Activated B cell treated with CpG ODN at 0.5 μM for 24 hours (primary cell): ENCODE measurements around the gene SYT3. TPM values are rescaled to one million over a fixed set of nuclear protein-coding genes. Genes with fewer than 3 reads are reported as not detected.

ENCODE experiments used
- ATAC-seq: fragments of 200-7000 bp; cut with Tn5 transposase; one replicate; pipeline ENCODE4 v1.10.0; 2021; ENCODE audit warnings: low read depth, mild to moderate bottlenecking, moderate library complexity
- CTCF ChIA-PET: fragments of 350-600 bp; sonication (Branson Sonifier 250); formaldehyde crosslinking; loops from one replicate; lab custom pipeline; 2021; ENCODE audit warnings: antibody characterized with exemption; lab: Charles Lee
- POLR2A ChIA-PET: fragments of 350-600 bp; sonication (Branson Sonifier 250); formaldehyde crosslinking; loops from one replicate; lab custom pipeline; 2021; ENCODE audit warnings: antibody characterized with exemption; lab: Charles Lee
- DNase-seq: peaks from one replicate; pipeline ENCODE4 v3.0.0; 2022
- H3K27ac Mint-ChIP-seq: one replicate; pipeline ENCODE4 v1.8.0; 2020; ENCODE audit warnings: mixed read lengths
- H3K27me3 Mint-ChIP-seq: one replicate; pipeline ENCODE4 v1.8.0; 2021; ENCODE audit warnings: mixed read lengths
- H3K36me3 Mint-ChIP-seq: one replicate; pipeline ENCODE4 v1.8.0; 2021; ENCODE audit warnings: low read depth, mixed read lengths
- H3K4me1 Mint-ChIP-seq: one replicate; pipeline ENCODE4 v1.8.0; 2021; ENCODE audit warnings: mixed read lengths
- H3K4me3 Mint-ChIP-seq: one replicate; pipeline ENCODE4 v1.8.0; 2020; ENCODE audit warnings: mild to moderate bottlenecking, mixed read lengths
- H3K9me3 Mint-ChIP-seq: one replicate; pipeline ENCODE4 v1.8.0; 2020; ENCODE audit warnings: mixed read lengths
- CTCF ChIP-seq: fragments of 200-600 bp; IDR thresholded peaks from one replicate; pipeline ENCODE4 v1.8.0; 2022; ENCODE audit warnings: antibody characterized with exemption, mild to moderate bottlenecking
- intact Hi-C: fragments of 100-400 bp; cut with micrococcal nuclease; formaldehyde crosslinking; loops from one replicate; pipeline ENCODE4 v1.15.1; 2024
- total RNA-seq: library from RNA; stranded (reverse); gene quantifications from 2 replicates; pipeline ENCODE4 v1.2.3, GENCODE V29; 2022

SYT3 gene
- total RNA-seq, 1 donor from 2014 or later = 0.60 TPM

GRCh38 chr19:50646074-50646807, 6.6 kb upstream of the SYT3 start:
- Mint-ChIP-seq H3K4me1 (no peaks in the 10 kb centered on the region), H3K27ac (no peak overlapping the region), H3K4me3 (no peak overlapping the region), H3K27me3 (peaks cover 21% of the 10 kb centered on the region), H3K36me3 (no peaks in the 10 kb centered on the region), H3K9me3 (peaks cover 4% of the 10 kb centered on the region)
- ATAC-seq = no peak
- no peak for TF ChIP-seq CTCF
- ChIA-PET POLR2A (no interaction called here), CTCF (interaction anchor here (0.6 kb wide), 1 partner anchor 707 kb away, joined by 3 read pairs; no protein-coding TSS in a partner anchor)
- intact Hi-C loops = no loop called here
- DNase-seq = no peak

DNA sequence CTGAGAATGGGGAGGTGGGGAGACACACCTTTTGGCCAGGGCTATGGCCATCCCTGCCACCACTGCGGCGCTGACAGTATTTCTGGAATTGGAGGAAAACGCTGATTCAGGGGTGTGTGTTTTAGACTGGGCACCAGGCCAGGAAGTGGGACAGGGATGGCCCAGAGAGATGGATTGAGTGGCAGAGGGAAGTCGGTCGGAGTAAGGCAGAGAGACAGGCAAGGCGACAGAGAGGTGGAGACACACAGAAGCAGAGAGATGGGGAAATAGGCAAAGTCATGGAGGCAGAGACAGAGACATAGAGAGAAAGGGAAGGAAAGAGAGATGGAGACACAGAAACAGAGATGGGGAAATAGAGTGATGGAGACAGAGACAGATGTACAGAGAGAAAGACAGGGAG, 5.4 kb upstream of the SYT3 start:
- H3K36me3 Mint-ChIP-seq = no peaks in the 10 kb centered on the region
- intact Hi-C loops = no loop called here
- no peak for TF ChIP-seq CTCF
- no peak overlapping the region for H3K27ac Mint-ChIP-seq
- ChIA-PET POLR2A (no interaction called here), CTCF (no interaction called here)
- no peak overlapping the region for H3K4me3 Mint-ChIP-seq
- peaks cover 4% of the 10 kb centered on the region for H3K9me3 Mint-ChIP-seq
- ATAC-seq (no peak), DNase-seq (no peak)
- no peaks in the 10 kb centered on the region for H3K4me1 Mint-ChIP-seq
- peaks cover 26% of the 10 kb centered on the region for H3K27me3 Mint-ChIP-seq

- H3K9me3 Mint-ChIP-seq = peaks cover 4% of the 10 kb centered on the region
- ChIA-PET POLR2A (no interaction called here), CTCF (no interaction called here)
- DNase-seq (no peak), ATAC-seq (no peak)
- no peaks in the 10 kb centered on the region for H3K4me1 Mint-ChIP-seq
- no peak overlapping the region for H3K27ac Mint-ChIP-seq
- H3K36me3 Mint-ChIP-seq = no peaks in the 10 kb centered on the region
- peaks cover 23% of the 10 kb centered on the region for H3K27me3 Mint-ChIP-seq
- no peak overlapping the region for H3K4me3 Mint-ChIP-seq
- intact Hi-C loops = no loop called here
- TF ChIP-seq CTCF = no peak
Observed at GRCh38 chr19:50644315-50644915, 4.7 kb upstream of the SYT3 start.

- TF ChIP-seq CTCF = no peak
- POLR2A ChIA-PET = no interaction called here
Observed at GRCh38 chr19:50640368-50640767, 687 bp upstream of the SYT3 start.

GRCh38 chr19:50638600-50638999, 1.1 kb downstream of the SYT3 start:
- no peak for DNase-seq
- TF ChIP-seq CTCF = no peak
- no peak for ATAC-seq
- H3K27me3 Mint-ChIP-seq = peaks cover 46% of the 10 kb centered on the region
- peaks cover 9% of the 10 kb centered on the region for H3K4me1 Mint-ChIP-seq
- ChIA-PET CTCF (interaction anchor here (0.7 kb wide), 1 partner anchor 270 kb away, joined by 3 read pairs; no protein-coding TSS in a partner anchor), POLR2A (interaction anchor here (0.7 kb wide), 3 partner anchors 140 to 1551 kb away, joined by 3 to 4 read pairs (median 3); partner anchors contain the start of gene PPP2R1A)
- peaks cover 2% of the 10 kb centered on the region for H3K36me3 Mint-ChIP-seq
- no peak overlapping the region for H3K27ac Mint-ChIP-seq
- intact Hi-C loops = no loop called here
- no peak overlapping the region for H3K4me3 Mint-ChIP-seq
- peaks cover 10% of the 10 kb centered on the region for H3K9me3 Mint-ChIP-seq

More at GRCh38 chr19:50640368-50640767, 687 bp upstream of the SYT3 start:
- peaks cover 9% of the 10 kb centered on the region for H3K4me1 Mint-ChIP-seq
- no peak overlapping the region for H3K4me3 Mint-ChIP-seq
- no peak for ATAC-seq
- H3K9me3 Mint-ChIP-seq = peaks cover 1% of the 10 kb centered on the region
- H3K27me3 Mint-ChIP-seq = peaks cover 46% of the 10 kb centered on the region
- CTCF ChIA-PET = no interaction called here
- no peaks in the 10 kb centered on the region for H3K36me3 Mint-ChIP-seq
- intact Hi-C loops = no loop called here
- DNase-seq = no peak
- H3K27ac Mint-ChIP-seq = no peak overlapping the region
